Upper lobe of left lung (tissue), 4 donors: ENCODE measurements around the gene HMX2.

ENCODE experiments used
- EP300 ChIP-seq, 4 donors: sonication (generic); formaldehyde crosslinking; IDR thresholded peaks; one replicate each; pipeline ENCODE4 v1.5.1; 2017; ENCODE audit warnings: antibody characterized with exemption in 4 of 4, control low read depth in 2 of 4
- POLR2A ChIP-seq, 4 donors: fragments of 450-650 bp; IDR thresholded peaks; one replicate each; pipeline ENCODE4 v1.5.1; 2016 to 2017; ENCODE audit warnings: antibody characterized with exemption in 4 of 4, mild to moderate bottlenecking in 2 of 4
- POLR2AphosphoS5 ChIP-seq, 2 donors: sonication (generic); formaldehyde crosslinking; IDR thresholded peaks; one replicate each; pipeline ENCODE4 v1.5.1; 2017; ENCODE audit warnings: antibody characterized with exemption in 2 of 2
- TF ChIP-seq, protein P1 (sequence below), 6 experiments: fragments of 450-650 bp in 4 of 6; fragments of 200-600 bp in 2 of 6; sonication (generic) in 2 of 6; IDR thresholded peaks; one replicate each; pipeline ENCODE4 v1.5.1; 2016 to 2019; ENCODE audit warnings: antibody characterized with exemption in 6 of 6

DNA sequence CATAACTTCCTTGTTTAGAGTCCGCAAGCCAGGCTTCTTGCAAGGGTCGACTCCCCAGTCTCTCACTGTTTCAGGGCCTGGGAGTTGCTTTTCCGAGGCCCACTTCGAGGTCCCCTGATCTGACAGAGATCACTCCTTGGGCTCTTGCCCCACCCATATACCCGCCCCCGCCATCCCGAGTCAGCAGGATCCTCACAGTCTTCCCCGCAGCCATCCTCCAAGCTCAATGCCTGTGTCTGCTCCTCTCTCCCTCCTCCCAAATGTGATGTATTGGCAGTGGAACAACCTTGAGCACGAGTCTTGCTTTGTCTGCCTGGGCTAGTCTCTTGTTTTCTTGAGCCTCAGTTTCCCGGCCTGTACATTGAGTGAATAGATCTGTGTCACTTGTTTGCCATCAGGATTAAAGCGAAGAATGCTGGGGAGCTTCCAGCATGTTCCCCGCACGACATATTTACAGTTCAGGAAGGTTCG, 2.4 kb upstream of the HMX2 start:
- TF ChIP-seq, protein P1, sequence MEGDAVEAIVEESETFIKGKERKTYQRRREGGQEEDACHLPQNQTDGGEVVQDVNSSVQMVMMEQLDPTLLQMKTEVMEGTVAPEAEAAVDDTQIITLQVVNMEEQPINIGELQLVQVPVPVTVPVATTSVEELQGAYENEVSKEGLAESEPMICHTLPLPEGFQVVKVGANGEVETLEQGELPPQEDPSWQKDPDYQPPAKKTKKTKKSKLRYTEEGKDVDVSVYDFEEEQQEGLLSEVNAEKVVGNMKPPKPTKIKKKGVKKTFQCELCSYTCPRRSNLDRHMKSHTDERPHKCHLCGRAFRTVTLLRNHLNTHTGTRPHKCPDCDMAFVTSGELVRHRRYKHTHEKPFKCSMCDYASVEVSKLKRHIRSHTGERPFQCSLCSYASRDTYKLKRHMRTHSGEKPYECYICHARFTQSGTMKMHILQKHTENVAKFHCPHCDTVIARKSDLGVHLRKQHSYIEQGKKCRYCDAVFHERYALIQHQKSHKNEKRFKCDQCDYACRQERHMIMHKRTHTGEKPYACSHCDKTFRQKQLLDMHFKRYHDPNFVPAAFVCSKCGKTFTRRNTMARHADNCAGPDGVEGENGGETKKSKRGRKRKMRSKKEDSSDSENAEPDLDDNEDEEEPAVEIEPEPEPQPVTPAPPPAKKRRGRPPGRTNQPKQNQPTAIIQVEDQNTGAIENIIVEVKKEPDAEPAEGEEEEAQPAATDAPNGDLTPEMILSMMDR (IDR thresholded peaks at IDR 0.05), result no peak
- no peak for TF ChIP-seq POLR2A (IDR thresholded peaks at IDR 0.05)
- no peak for TF ChIP-seq POLR2AphosphoS5 (IDR thresholded peaks at IDR 0.05)
- no peak for TF ChIP-seq EP300 (IDR thresholded peaks at IDR 0.05)
